ENCODE results near the gene ARMH1.

DNA sequence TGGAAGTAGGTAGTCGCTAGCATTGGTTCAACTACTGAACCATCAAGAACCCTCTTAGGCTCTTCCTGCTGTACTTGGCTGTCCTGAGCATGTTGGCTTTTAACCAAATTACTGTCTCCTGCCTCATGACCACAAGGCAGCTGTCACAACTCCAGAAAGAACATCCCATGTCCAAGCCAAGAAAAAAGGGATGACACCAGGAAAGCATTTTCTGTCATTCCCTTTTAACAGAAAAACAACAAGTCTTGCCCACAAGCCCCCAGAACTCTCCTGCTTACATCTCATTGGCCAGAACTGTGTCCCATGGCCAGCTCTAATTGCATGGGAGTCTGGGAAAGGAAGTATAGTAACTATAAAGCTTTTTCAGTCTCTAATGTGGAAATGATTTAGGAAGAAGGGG is 58.9 kb downstream of the ARMH1 start:
- TF ChIP-seq EZH2 (IDR thresholded peaks at IDR 0.05; ENCODE audit: insufficient read depth, poor library complexity, severe bottlenecking) (no peak), EZH2phosphoT487 (IDR thresholded peaks at IDR 0.05; ENCODE audit: insufficient read depth, low read depth) (no peak)
